HG03064 (cell line): ENCODE data around the gene RBMS1.
"Not testable (repeated sequence)": the region's sequence is repeated elsewhere in the genome, so short reads cannot be mapped to it uniquely, and the experiment has no call there.

Source experiments
- ATAC-seq: cut with Tn5 transposase; IDR thresholded peaks from one replicate; pipeline ENCODE4 v1.9.1; 2021; ENCODE audit warnings: low read depth; ENCODE audit not compliant: unreplicated experiment

Gene RBMS1

GRCh38 chr2:160473468-160474318 is 19.9 kb downstream of the RBMS1 start:
- no peak for ATAC-seq

- ATAC-seq = no peak
Measured at GRCh38 chr2:160472839-160473251, 20.8 kb downstream of the RBMS1 start.

GRCh38 chr2:160471950-160472349 is 21.7 kb downstream of the RBMS1 start:
- ATAC-seq = no peak

GRCh38 chr2:160469621-160470204 is 23.9 kb downstream of the RBMS1 start:
- no peak for ATAC-seq

- no peak for ATAC-seq
Measured at GRCh38 chr2:160469164-160469563, 24.4 kb downstream of the RBMS1 start.

- no peak for ATAC-seq
Measured at GRCh38 chr2:160467086-160467485, 26.5 kb downstream of the RBMS1 start.

- ATAC-seq = no peak
Measured at GRCh38 chr2:160465406-160465805, 28.2 kb downstream of the RBMS1 start.

GRCh38 chr2:160465002-160465401 is 28.6 kb downstream of the RBMS1 start:
- no peak for ATAC-seq

- ATAC-seq = no peak
Measured at GRCh38 chr2:160464017-160464416, 29.6 kb downstream of the RBMS1 start.

- no peak for ATAC-seq
Measured at GRCh38 chr2:160463245-160463644, 30.4 kb downstream of the RBMS1 start.

- no peak for ATAC-seq
Measured at GRCh38 chr2:160460333-160460731, 33.3 kb downstream of the RBMS1 start.

GRCh38 chr2:160459538-160460332 is 33.9 kb downstream of the RBMS1 start:
- ATAC-seq = no peak

GRCh38 chr2:160458718-160459453 is 34.7 kb downstream of the RBMS1 start:
- no peak for ATAC-seq

GRCh38 chr2:160457588-160457987 is 36.0 kb downstream of the RBMS1 start:
- no peak for ATAC-seq

GRCh38 chr2:160454070-160454797 is 39.4 kb downstream of the RBMS1 start:
- no peak for ATAC-seq

- no peak for ATAC-seq
Measured at GRCh38 chr2:160453111-160453820, 40.3 kb downstream of the RBMS1 start.

- no peak for ATAC-seq
Measured at GRCh38 chr2:160450486-160450885, 43.1 kb downstream of the RBMS1 start.

GRCh38 chr2:160448821-160449220 is 44.8 kb downstream of the RBMS1 start:
- not testable (repeated sequence) for ATAC-seq

- ATAC-seq = no peak
Measured at GRCh38 chr2:160445673-160446072, 47.9 kb downstream of the RBMS1 start.
